HG03066 (cell line): ENCODE measurements around the gene ARHGAP12.
"Not testable (repeated sequence)": the region's sequence is repeated elsewhere in the genome, so short reads cannot be mapped to it uniquely, and the experiment has no call there.

Experiments
- ATAC-seq: cut with Tn5 transposase; IDR thresholded peaks from one replicate; pipeline ENCODE4 v1.9.1; 2021; ENCODE audit warnings: low read depth; ENCODE audit not compliant: unreplicated experiment

Gene ARHGAP12

GRCh38 chr10:31927565-31927883 is 1.1 kb downstream of the ARHGAP12 start:
- ATAC-seq: no peak

- no peak for ATAC-seq
These were observed 1.7 kb downstream of the ARHGAP12 start for GRCh38 chr10:31926765-31927564.

- ATAC-seq: no peak
These were observed 2.5 kb downstream of the ARHGAP12 start for GRCh38 chr10:31926160-31926559.

GRCh38 chr10:31924833-31925232 is 3.8 kb downstream of the ARHGAP12 start:
- no peak for ATAC-seq

GRCh38 chr10:31923389-31923788 is 5.2 kb downstream of the ARHGAP12 start:
- ATAC-seq: no peak

GRCh38 chr10:31921031-31921430 is 7.6 kb downstream of the ARHGAP12 start:
- peak; percentile 62 for ATAC-seq

- peak; percentile 65 for ATAC-seq
These were observed 8.1 kb downstream of the ARHGAP12 start for GRCh38 chr10:31920538-31920937.

GRCh38 chr10:31918671-31919409 is 9.8 kb downstream of the ARHGAP12 start:
- no peak for ATAC-seq

- no peak for ATAC-seq
These were observed 14.3 kb downstream of the ARHGAP12 start for GRCh38 chr10:31914370-31914769.

GRCh38 chr10:31912898-31913850 is 15.5 kb downstream of the ARHGAP12 start:
- no peak for ATAC-seq

- ATAC-seq: no peak
These were observed 16.3 kb downstream of the ARHGAP12 start for GRCh38 chr10:31912289-31912688.

GRCh38 chr10:31910016-31910415 is 18.6 kb downstream of the ARHGAP12 start:
- ATAC-seq: no peak

GRCh38 chr10:31908157-31908556 is 20.5 kb downstream of the ARHGAP12 start:
- ATAC-seq: no peak

GRCh38 chr10:31906039-31906438 is 22.6 kb downstream of the ARHGAP12 start:
- ATAC-seq: no peak

GRCh38 chr10:31905586-31905985 is 23.0 kb downstream of the ARHGAP12 start:
- no peak for ATAC-seq

- ATAC-seq: no peak
These were observed 26.0 kb downstream of the ARHGAP12 start for GRCh38 chr10:31902625-31903024.

- no peak for ATAC-seq
These were observed 31.1 kb downstream of the ARHGAP12 start for GRCh38 chr10:31897506-31897905.

GRCh38 chr10:31896968-31897384 is 31.7 kb downstream of the ARHGAP12 start:
- no peak for ATAC-seq

- not testable (repeated sequence) for ATAC-seq
These were observed 32.9 kb downstream of the ARHGAP12 start for GRCh38 chr10:31895722-31896121.

- ATAC-seq: no peak
These were observed 40.2 kb downstream of the ARHGAP12 start for GRCh38 chr10:31888442-31888841.

GRCh38 chr10:31887850-31888249 is 40.8 kb downstream of the ARHGAP12 start:
- no peak for ATAC-seq
